ENCODE data around the gene TMEM215.

TMEM215 gene, protein sequence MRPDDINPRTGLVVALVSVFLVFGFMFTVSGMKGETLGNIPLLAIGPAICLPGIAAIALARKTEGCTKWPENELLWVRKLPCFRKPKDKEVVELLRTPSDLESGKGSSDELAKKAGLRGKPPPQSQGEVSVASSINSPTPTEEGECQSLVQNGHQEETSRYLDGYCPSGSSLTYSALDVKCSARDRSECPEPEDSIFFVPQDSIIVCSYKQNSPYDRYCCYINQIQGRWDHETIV

DNA sequence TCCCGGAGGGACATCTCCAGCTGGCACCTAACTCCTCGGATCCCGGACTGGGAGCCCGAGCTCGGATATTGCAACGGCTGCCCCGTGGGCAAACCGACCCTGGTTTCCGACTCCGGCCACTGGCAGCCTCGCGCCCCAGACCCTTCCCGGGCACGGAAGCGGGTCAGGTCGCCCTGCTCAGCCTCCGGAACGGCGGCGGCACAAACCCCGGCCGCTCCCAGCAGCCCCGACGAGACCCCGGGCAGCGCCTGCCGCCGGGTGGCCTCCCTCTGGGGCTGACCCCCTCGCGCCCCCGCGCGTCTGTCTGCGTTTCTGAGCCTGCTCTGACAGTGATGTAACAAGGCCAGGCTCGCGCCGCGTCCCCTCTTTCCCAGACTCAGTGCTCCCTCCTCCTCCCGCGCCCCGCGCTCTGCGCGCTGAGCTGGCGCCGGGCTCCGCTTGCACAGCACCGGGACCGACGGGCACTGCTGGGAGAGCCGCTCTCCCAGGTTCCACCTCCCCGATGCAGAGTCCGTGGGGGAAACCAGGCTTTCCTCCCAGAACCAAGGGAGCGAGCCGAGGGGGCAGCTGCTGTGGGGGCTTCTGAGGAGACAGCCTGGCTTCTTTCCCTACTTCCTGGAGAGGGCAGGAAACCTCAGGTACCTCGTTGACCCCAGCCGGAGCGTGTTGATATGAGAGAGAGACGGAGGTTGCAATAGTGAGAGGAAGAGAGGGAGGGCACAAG lies at the start of gene TMEM215:
Gene TMEM215 (plus strand): TSS at position 373 of the 724 bp plus-strand sequence. CDS start 644 bp downstream, outside the sequence.
- no peak within 1 kb of the TSS for H3K4me3 ChIP-seq (ENCODE audit: low read length)
- TF ChIP-seq, protein P1, sequence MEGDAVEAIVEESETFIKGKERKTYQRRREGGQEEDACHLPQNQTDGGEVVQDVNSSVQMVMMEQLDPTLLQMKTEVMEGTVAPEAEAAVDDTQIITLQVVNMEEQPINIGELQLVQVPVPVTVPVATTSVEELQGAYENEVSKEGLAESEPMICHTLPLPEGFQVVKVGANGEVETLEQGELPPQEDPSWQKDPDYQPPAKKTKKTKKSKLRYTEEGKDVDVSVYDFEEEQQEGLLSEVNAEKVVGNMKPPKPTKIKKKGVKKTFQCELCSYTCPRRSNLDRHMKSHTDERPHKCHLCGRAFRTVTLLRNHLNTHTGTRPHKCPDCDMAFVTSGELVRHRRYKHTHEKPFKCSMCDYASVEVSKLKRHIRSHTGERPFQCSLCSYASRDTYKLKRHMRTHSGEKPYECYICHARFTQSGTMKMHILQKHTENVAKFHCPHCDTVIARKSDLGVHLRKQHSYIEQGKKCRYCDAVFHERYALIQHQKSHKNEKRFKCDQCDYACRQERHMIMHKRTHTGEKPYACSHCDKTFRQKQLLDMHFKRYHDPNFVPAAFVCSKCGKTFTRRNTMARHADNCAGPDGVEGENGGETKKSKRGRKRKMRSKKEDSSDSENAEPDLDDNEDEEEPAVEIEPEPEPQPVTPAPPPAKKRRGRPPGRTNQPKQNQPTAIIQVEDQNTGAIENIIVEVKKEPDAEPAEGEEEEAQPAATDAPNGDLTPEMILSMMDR (IDR thresholded peaks at IDR 0.05; ENCODE audit: insufficient read depth, low read depth, low read length, missing control alignments), result no peak

DNA sequence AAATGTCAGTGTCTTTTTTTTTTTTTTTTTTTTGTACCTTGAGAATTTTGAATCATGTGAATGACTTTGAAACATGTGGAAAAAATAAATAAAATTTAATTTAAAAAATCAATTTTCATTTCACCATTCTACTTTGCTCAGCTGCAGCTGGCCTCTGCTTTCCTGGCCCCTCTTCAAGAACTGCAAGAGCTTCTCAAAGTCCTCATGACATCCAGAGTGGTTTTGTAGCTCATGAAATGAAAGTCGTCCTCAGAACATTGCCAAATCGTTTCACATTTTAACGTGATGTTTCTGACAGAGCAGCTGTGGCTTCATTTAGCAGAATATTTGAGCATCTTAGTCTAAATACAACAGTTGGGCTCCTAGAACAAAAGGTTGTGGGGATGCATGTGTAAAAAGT lies 47.9 kb upstream of the TMEM215 start:
- no peak for DNase-seq (ENCODE audit: low read depth)
- TF ChIP-seq, protein P1 (IDR thresholded peaks at IDR 0.05; ENCODE audit: insufficient read depth, low read depth, low read length, missing control alignments), result no peak
- no peak overlapping the region for H3K4me3 ChIP-seq (ENCODE audit: low read length)

More for the DNA sequence above, at the start of gene TMEM215:
- peak; percentile 3 for DNase-seq (ENCODE audit: low read depth)

DNA sequence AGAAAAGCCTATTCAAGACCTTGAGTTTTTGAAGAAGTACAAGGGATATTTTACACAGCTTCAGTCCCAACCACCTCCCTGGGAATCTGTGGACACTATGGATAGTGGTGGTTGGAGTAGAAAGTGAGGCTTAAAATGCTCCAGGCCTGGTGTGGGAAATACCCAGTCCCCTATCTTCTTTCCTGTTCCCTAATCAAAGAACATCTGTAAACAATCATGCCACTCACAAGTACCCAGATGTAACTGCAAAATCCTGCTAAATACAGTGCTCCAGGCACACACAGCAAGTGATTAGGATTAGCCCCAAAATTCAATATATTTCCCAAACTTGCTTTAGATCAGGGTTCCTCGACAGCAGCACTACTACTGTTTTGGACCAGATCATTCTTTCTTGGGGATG lies 46.0 kb upstream of the TMEM215 start:
- TF ChIP-seq, protein P1 (IDR thresholded peaks at IDR 0.05; ENCODE audit: insufficient read depth, low read depth, low read length, missing control alignments), result no peak
- DNase-seq (ENCODE audit: low read depth), result no peak
- no peak overlapping the region for H3K4me3 ChIP-seq (ENCODE audit: low read length)

DNA sequence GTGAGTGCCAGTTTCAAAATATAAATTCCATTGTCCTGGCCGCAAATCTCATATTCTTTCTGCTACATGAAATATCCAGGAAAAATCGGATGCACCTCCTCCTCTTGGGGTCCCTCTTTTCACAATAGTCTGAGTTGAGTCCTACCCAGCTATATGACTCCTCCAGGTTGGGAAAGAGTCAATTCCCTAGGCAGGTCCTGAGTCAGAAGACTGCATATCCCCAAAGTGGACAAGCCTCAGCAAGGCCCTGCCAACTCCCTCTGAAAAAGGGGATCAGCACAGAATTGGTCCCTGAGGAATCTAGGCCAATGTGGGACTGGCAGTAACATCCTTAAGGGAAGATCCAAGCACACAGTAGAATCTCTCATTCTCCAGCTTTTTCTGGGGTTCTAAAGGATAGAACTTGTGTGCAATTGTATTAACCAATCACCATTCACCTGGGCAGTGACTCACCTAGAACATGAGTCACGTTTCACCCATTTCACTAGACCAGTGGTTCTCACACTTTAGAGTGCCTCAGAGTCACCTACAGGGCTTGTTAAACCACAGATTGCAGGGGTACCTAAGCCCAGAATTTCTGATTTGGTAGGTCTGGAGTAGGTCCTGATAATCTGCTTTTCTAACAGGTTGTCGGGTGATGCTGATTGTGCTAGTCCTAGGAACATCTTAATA lies 44.7 kb upstream of the TMEM215 start:
- no peak overlapping the region for H3K4me3 ChIP-seq (ENCODE audit: low read length)
- TF ChIP-seq, protein P1 (IDR thresholded peaks at IDR 0.05; ENCODE audit: insufficient read depth, low read depth, low read length, missing control alignments), result no peak
- peak; percentile 93 for DNase-seq (ENCODE audit: low read depth)

DNA sequence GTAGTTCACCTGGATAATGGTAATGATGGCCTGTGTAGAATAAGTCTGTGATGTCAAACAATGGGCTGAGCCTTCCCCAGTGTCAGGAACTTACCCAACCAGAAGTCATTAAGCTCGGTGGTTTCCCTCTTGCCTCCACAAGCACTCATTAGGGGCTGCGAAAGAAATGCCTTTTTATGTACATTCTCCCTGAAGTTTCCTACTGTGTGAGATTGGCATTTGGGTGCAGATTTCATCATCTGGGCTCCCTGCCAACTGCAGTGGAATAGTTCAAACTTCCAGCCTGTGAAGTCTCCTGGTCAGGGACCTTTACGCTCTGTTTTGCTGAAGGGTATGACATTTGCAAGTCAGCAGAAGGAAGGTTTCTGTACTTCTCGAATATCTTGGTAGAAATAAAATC lies 41.6 kb upstream of the TMEM215 start:
- H3K4me3 ChIP-seq (ENCODE audit: low read length), result no peak overlapping the region
- DNase-seq (ENCODE audit: low read depth), result peak; percentile 60
- TF ChIP-seq, protein P1 (IDR thresholded peaks at IDR 0.05; ENCODE audit: insufficient read depth, low read depth, low read length, missing control alignments), result no peak

DNA sequence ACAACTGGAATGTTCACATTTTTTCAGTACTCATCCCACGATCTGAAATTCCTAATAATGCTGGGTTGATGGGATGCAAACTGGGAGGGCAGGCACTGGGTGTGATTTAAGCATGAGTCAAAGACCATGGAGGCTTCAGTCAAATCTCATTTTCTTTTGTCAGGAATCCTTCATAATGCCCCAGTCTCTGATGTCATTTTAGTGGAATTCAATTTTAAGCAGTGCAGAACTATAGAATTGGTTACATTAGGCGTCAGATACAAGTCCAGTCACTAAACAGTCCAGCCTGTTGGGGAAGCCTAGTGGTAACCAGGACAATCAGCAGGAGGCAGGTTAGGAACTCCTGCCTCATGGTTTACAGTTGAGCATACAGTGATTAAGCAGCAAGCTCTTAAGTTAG lies 41.0 kb upstream of the TMEM215 start:
- DNase-seq (ENCODE audit: low read depth), result peak; percentile 89
- no peak overlapping the region for H3K4me3 ChIP-seq (ENCODE audit: low read length)
- TF ChIP-seq, protein P1 (IDR thresholded peaks at IDR 0.05; ENCODE audit: insufficient read depth, low read depth, low read length, missing control alignments), result no peak

All from epithelial cell of esophagus (primary cell).